ENCODE data around the gene ADGRE2. TPM values are rescaled to one million over a fixed set of nuclear protein-coding genes. Genes with fewer than 3 reads are reported as not detected.
"Not testable (repeated sequence)": the region's sequence is repeated elsewhere in the genome, so short reads cannot be mapped to it uniquely, and the experiment has no call there.

ADGRE2 gene
- total RNA-seq, 1 experiment from 2014 or later, result 4.2 TPM

DNA sequence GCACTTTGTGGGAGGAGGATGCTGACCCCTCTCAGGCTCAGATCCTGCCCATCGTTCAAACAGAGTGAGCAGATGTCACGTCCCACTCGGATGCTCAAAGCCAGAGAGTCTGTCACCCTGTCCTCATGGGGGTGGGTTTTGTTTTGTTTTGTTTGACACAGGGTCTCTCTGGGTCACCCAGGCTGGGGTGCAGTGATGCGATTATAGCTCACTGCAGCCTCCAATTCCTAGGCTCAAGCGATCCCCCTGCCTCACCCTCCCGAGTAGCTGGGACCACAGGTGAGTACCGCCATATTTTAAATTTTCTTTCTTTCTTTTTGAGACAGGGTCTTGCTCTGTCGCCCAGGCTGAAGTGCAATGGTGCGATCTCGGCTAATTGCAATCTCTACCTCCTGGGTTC, 4.0 kb downstream of the ADGRE2 start:
- H3K4me3 ChIP-seq (ENCODE audit: low read length), result no peak overlapping the region
- no peak overlapping the region for H3K27ac ChIP-seq (ENCODE audit: low read length)
- H3K79me2 ChIP-seq (ENCODE audit: low read length), result no peaks in the 10 kb centered on the region
- no peaks in the 10 kb centered on the region for H3K27me3 ChIP-seq (ENCODE audit: low read length)
- no TSS peak for BruUV-seq (replicated peaks)
- peaks cover 8% of the 10 kb centered on the region for H3K4me1 ChIP-seq (ENCODE audit: insufficient read depth, low read length)
- no peaks in the 10 kb centered on the region for H3K9me3 ChIP-seq (ENCODE audit: low read length)
- DNase-seq, result no peak
- no peaks in the 10 kb centered on the region for H3K9me2 ChIP-seq (replicated peaks; ENCODE audit: low read length)
- no peaks in the 10 kb centered on the region for H3K36me3 ChIP-seq (ENCODE audit: low read depth, low read length)
- no peak overlapping the region for H3K9ac ChIP-seq (ENCODE audit: low read length)
- no peak overlapping the region for H2AFZ ChIP-seq (ENCODE audit: low read length)
- no peaks in the 10 kb centered on the region for H3F3A ChIP-seq (ENCODE audit: low read length, unreplicated experiment)
- no peak for ATAC-seq
- intact Hi-C loops (cut with micrococcal nuclease), result no loop called here
- no peak overlapping the region for H3K4me2 ChIP-seq (ENCODE audit: low read length)
- TF ChIP-seq, protein P1, sequence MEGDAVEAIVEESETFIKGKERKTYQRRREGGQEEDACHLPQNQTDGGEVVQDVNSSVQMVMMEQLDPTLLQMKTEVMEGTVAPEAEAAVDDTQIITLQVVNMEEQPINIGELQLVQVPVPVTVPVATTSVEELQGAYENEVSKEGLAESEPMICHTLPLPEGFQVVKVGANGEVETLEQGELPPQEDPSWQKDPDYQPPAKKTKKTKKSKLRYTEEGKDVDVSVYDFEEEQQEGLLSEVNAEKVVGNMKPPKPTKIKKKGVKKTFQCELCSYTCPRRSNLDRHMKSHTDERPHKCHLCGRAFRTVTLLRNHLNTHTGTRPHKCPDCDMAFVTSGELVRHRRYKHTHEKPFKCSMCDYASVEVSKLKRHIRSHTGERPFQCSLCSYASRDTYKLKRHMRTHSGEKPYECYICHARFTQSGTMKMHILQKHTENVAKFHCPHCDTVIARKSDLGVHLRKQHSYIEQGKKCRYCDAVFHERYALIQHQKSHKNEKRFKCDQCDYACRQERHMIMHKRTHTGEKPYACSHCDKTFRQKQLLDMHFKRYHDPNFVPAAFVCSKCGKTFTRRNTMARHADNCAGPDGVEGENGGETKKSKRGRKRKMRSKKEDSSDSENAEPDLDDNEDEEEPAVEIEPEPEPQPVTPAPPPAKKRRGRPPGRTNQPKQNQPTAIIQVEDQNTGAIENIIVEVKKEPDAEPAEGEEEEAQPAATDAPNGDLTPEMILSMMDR (conservative IDR thresholded peaks at IDR 0.05; ENCODE audit: low read depth, low read length), result no peak
- TF ChIP-seq EZH2phosphoT487 (IDR thresholded peaks at IDR 0.05; ENCODE audit: borderline replicate concordance, low read length) (no peak), EZH2 (IDR thresholded peaks at IDR 0.05; ENCODE audit: low read length, unreplicated experiment) (no peak)
- H4K20me1 ChIP-seq (ENCODE audit: low read length), result no peaks in the 10 kb centered on the region
- CTCF ChIA-PET, result no interaction called here
- POLR2A ChIA-PET (ENCODE audit: unreplicated experiment), result no interaction called here

DNA sequence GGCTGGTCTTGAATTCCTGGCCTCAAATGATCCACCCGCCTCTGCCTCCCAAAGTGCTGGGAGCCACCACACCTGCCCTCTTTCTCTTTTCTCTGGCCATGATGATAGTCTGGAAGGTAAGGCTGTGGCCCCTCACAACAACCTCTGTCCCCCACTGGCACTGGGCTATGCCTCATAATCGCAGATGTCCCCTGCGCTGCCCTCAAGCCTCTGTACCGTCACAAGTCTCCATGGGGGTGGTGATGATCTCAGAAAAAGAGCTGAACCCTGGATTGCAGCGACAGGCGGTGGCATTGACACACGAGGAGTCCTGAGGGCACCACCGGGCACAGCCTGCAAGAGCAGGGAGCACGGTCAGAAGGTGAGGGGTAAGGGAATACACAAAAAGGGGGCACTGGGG, 4.6 kb downstream of the ADGRE2 start:
- H3F3A ChIP-seq (ENCODE audit: low read length, unreplicated experiment); H2AFZ ChIP-seq (ENCODE audit: low read length); POLR2A ChIA-PET (ENCODE audit: unreplicated experiment); CTCF ChIA-PET; H3K27me3 ChIP-seq (ENCODE audit: low read length); H3K4me2 ChIP-seq (ENCODE audit: low read length); H3K36me3 ChIP-seq (ENCODE audit: low read depth, low read length); H3K79me2 ChIP-seq (ENCODE audit: low read length); H3K9me2 ChIP-seq (replicated peaks; ENCODE audit: low read length); H3K9ac ChIP-seq (ENCODE audit: low read length); ATAC-seq; H3K9me3 ChIP-seq (ENCODE audit: low read length); intact Hi-C loops (cut with micrococcal nuclease); H3K4me1 ChIP-seq (ENCODE audit: insufficient read depth, low read length); DNase-seq; H4K20me1 ChIP-seq (ENCODE audit: low read length); BruUV-seq (replicated peaks); H3K27ac ChIP-seq (ENCODE audit: low read length); H3K4me3 ChIP-seq (ENCODE audit: low read length): not testable (repeated sequence)

DNA sequence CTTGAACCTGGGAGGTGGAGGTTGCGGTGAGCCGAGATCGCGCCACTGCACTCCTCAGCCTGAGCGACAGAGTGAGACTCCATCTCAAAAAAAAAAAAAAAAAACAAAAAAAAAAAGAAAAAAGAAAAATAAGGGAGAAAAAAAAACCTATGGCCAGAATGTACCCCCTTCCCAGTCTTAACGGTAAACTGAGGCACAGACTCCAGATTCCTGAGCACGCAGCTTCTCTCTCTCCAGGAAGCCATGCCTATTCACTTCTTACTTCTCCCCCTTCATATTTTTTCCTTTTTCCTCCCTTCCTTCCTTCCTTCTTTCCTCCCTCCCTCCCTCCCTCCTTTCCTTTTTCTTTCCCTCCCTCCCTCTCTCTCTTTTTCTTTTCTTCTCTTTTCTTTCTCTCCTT, 5.4 kb downstream of the ADGRE2 start:
- Histone ChIP-seq H3K9me2 (replicated peaks; ENCODE audit: low read length) (no peaks in the 10 kb centered on the region), H3K9ac (ENCODE audit: low read length) (no peak overlapping the region), H4K20me1 (ENCODE audit: low read length) (no peaks in the 10 kb centered on the region), H3F3A (ENCODE audit: low read length, unreplicated experiment) (no peaks in the 10 kb centered on the region), H3K79me2 (ENCODE audit: low read length) (no peaks in the 10 kb centered on the region), H3K36me3 (ENCODE audit: low read depth, low read length) (no peaks in the 10 kb centered on the region), H3K4me1 (ENCODE audit: insufficient read depth, low read length) (peaks cover 8% of the 10 kb centered on the region), H3K4me3 (ENCODE audit: low read length) (no peak overlapping the region), H2AFZ (ENCODE audit: low read length) (no peak overlapping the region), H3K9me3 (ENCODE audit: low read length) (no peaks in the 10 kb centered on the region), H3K27ac (ENCODE audit: low read length) (no peak overlapping the region), H3K27me3 (ENCODE audit: low read length) (no peaks in the 10 kb centered on the region), H3K4me2 (ENCODE audit: low read length) (no peak overlapping the region)
- TF ChIP-seq EZH2phosphoT487 (IDR thresholded peaks at IDR 0.05; ENCODE audit: borderline replicate concordance, low read length) (no peak), EZH2 (IDR thresholded peaks at IDR 0.05; ENCODE audit: low read length, unreplicated experiment) (no peak)
- TF ChIP-seq, protein P1 (conservative IDR thresholded peaks at IDR 0.05; ENCODE audit: low read depth, low read length), result no peak
- intact Hi-C loops (cut with micrococcal nuclease), result no loop called here
- ChIA-PET CTCF (no interaction called here), POLR2A (ENCODE audit: unreplicated experiment) (no interaction called here)
- BruUV-seq (replicated peaks), result no TSS peak
- no peak for DNase-seq
- ATAC-seq, result no peak

Measured in PC-3 (cell line).